GM12873 (cell line): ENCODE data around the gene HNRNPUL2.

Source experiments
- CTCF ChIP-seq: IDR thresholded peaks from 2 replicates; pipeline ENCODE4 v1.5.1; 2012; ENCODE audit warnings: low read depth, mild to moderate bottlenecking, moderate library complexity, low read length, control low read depth; ENCODE audit not compliant: insufficient read depth; ENCODE audit errors: missing control alignments

The HNRNPUL2 gene

GRCh38 chr11:62710001-62710345 is 17.3 kb downstream of the HNRNPUL2 start:
- TF ChIP-seq CTCF: no peak

- no peak for TF ChIP-seq CTCF
Measured at GRCh38 chr11:62709247-62710000, 17.8 kb downstream of the HNRNPUL2 start.

GRCh38 chr11:62708793-62709192 is 18.5 kb downstream of the HNRNPUL2 start:
- TF ChIP-seq CTCF: no peak

GRCh38 chr11:62708392-62708791 is 18.9 kb downstream of the HNRNPUL2 start:
- no peak for TF ChIP-seq CTCF

- TF ChIP-seq CTCF: no peak
Measured at GRCh38 chr11:62707277-62707861, 19.9 kb downstream of the HNRNPUL2 start, which contains the start of the genes BSCL2 and GNG3. BSCL2 (minus strand) TSS chr11:62707424; CDS start chr11:62707195, 229 bp downstream. GNG3 (plus strand) TSS chr11:62707676; CDS start chr11:62708296, 620 bp downstream.

- TF ChIP-seq CTCF: no peak
Measured at GRCh38 chr11:62706850-62707247, 20.4 kb downstream of the HNRNPUL2 start.
